Measurements from ENCODE around the gene ADGRV1. TPM values are rescaled to one million over a fixed set of nuclear protein-coding genes. Genes with fewer than 3 reads are reported as not detected.
A peak's percentile ranks its signal among the peaks of the same experiment; 100 is the strongest.

ADGRV1 gene
- total and polyA plus RNA-seq, 2 experiments from 2014 or later: 15.5 to 19.6 TPM

GRCh38 chr5:91190314-91190690, 631.7 kb downstream of the ADGRV1 start:
- TF ChIP-seq CTCF (IDR thresholded peaks at IDR 0.05; ENCODE audit: low read depth, low read length): no peak
- no peaks in the 10 kb centered on the region for H3K9me3 ChIP-seq (ENCODE audit: low read depth)
- no peak overlapping the region for H3K27ac ChIP-seq
- no peaks in the 10 kb centered on the region for H3K4me1 ChIP-seq (ENCODE audit: low read depth)
- no peak for DNase-seq (ENCODE audit: low read depth in 1 of 2, low spot score in 1 of 2)
- H3K36me3 ChIP-seq: no peaks in the 10 kb centered on the region
- no peaks in the 10 kb centered on the region for H3K27me3 ChIP-seq
- H3K4me3 ChIP-seq: no peak overlapping the region

GRCh38 chr5:91194824-91195381, 636.3 kb downstream of the ADGRV1 start:
- no peaks in the 10 kb centered on the region for H3K4me1 ChIP-seq (ENCODE audit: low read depth)
- no peaks in the 10 kb centered on the region for H3K27me3 ChIP-seq
- no peaks in the 10 kb centered on the region for H3K9me3 ChIP-seq (ENCODE audit: low read depth)
- TF ChIP-seq CTCF (IDR thresholded peaks at IDR 0.05; ENCODE audit: low read depth, low read length): no peak
- no peak overlapping the region for H3K27ac ChIP-seq
- H3K36me3 ChIP-seq: no peaks in the 10 kb centered on the region
- DNase-seq (ENCODE audit: low read depth in 1 of 2, low spot score in 1 of 2): no peak
- no peak overlapping the region for H3K4me3 ChIP-seq

GRCh38 chr5:91200692-91201091, 642.1 kb downstream of the ADGRV1 start:
- DNase-seq (ENCODE audit: low read depth in 1 of 2, low spot score in 1 of 2): no peak
- no peak overlapping the region for H3K27ac ChIP-seq
- no peaks in the 10 kb centered on the region for H3K4me1 ChIP-seq (ENCODE audit: low read depth)
- H3K4me3 ChIP-seq: no peak overlapping the region
- no peak for TF ChIP-seq CTCF (IDR thresholded peaks at IDR 0.05; ENCODE audit: low read depth, low read length)
- no peaks in the 10 kb centered on the region for H3K36me3 ChIP-seq
- no peaks in the 10 kb centered on the region for H3K9me3 ChIP-seq (ENCODE audit: low read depth)
- H3K27me3 ChIP-seq: no peaks in the 10 kb centered on the region

GRCh38 chr5:91206103-91206502, 647.5 kb downstream of the ADGRV1 start:
- no peak for DNase-seq (ENCODE audit: low read depth in 1 of 2, low spot score in 1 of 2)
- Histone ChIP-seq H3K27me3 (no peaks in the 10 kb centered on the region), H3K4me3 (no peak overlapping the region), H3K36me3 (no peaks in the 10 kb centered on the region), H3K4me1 (ENCODE audit: low read depth) (peaks cover 7% of the 10 kb centered on the region), H3K27ac (no peak overlapping the region), H3K9me3 (ENCODE audit: low read depth) (no peaks in the 10 kb centered on the region)
- TF ChIP-seq CTCF (IDR thresholded peaks at IDR 0.05; ENCODE audit: low read depth, low read length): no peak

GRCh38 chr5:91206734-91207133, 648.1 kb downstream of the ADGRV1 start:
- DNase-seq (ENCODE audit: low read depth in 1 of 2, low spot score in 1 of 2): peak in 1 of 2 donors; percentile 65
- Histone ChIP-seq H3K4me3 (no peak overlapping the region), H3K9me3 (ENCODE audit: low read depth) (no peaks in the 10 kb centered on the region), H3K27ac (no peak overlapping the region), H3K36me3 (no peaks in the 10 kb centered on the region), H3K4me1 (ENCODE audit: low read depth) (peaks cover 12% of the 10 kb centered on the region), H3K27me3 (no peaks in the 10 kb centered on the region)
- TF ChIP-seq CTCF (IDR thresholded peaks at IDR 0.05; ENCODE audit: low read depth, low read length): no peak
